Dermis lymphatic vessel endothelial cell (primary cell): ENCODE measurements around the gene SNX13. TPM values are rescaled to one million over a fixed set of nuclear protein-coding genes. Genes with fewer than 3 reads are reported as not detected.

Experiments used
- total RNA-seq: library from RNA; depleted of rRNA; stranded (reverse); fragments of >200 nt; gene quantifications from 2 replicates; pipeline ENCODE4 v1.2.1, GENCODE V29; 2014

Gene SNX13
- 33.5 and 39.6 TPM in 2 replicates for total RNA-seq

GRCh38 chr7:17940302-17940883, at the start of gene SNX13:
Gene SNX13 (minus strand): TSS chr7:17940494. CDS start chr7:17940295, 199 bp downstream.

Other genes starting within 250 kb of the SNX13 start
- not detected in 2 replicates for gene PRPS1L1, start 87.4 kb upstream of the SNX13 start, total RNA-seq